ENCODE measurements around the gene AAMP.

Gene AAMP

DNA sequence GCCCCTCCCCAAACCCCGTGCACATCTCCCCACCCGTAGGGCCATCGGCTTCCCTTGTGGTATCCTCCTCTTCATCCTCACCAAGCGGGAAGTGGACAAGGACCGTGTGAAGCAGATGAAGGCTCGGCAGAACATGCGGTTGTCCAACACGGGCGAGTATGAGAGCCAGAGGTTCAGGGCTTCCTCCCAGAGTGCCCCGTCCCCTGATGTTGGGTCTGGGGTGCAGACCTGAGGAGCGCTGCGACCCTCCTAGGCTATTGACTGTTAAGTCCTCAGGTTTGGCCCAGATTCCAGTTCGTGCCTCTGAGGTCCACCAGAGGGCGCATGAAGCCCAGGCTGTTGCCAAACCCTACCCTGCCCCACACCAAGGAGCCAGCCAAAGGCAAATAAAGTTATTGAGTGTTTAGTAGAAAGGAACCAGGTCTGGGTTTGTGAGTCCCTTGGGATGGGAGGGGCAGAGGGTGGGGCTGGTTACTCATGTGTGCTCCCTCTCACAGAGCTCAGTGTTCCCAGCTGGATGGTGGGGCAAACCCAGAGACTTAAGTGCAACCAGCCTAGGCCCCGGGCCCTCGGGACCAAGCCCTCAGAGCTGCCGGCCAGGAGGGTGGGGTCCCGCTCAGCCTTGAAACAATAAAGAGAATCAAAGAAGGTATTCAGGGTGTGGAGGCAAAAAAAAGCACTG is 2.7 kb upstream of the AAMP start:
- no peak overlapping the region for H2AFZ ChIP-seq (ENCODE audit: low read length)
- H3K4me3 ChIP-seq (ENCODE audit: low read length), result no peak overlapping the region
- no peaks in the 10 kb centered on the region; the same call in 1 of the 2 replicates for H3F3A ChIP-seq (ENCODE audit: insufficient read depth, low read length)
- peaks cover 3% of the 10 kb centered on the region; the same call in 1 of the 2 replicates for H3K4me1 ChIP-seq (ENCODE audit: low read length)
- no peak overlapping the region for H3K4me2 ChIP-seq (ENCODE audit: low read depth, low read length)
- peak; percentile 83 for DNase-seq
- H4K20me1 ChIP-seq (ENCODE audit: insufficient read depth, low read length), result no peaks in the 10 kb centered on the region
- H3K79me2 ChIP-seq (ENCODE audit: low read length), result peaks cover 51% of the 10 kb centered on the region
- no peak for TF ChIP-seq EZH2 (optimal IDR thresholded peaks at IDR 0.05; ENCODE audit: low read depth, low read length)
- TF ChIP-seq, protein P1, sequence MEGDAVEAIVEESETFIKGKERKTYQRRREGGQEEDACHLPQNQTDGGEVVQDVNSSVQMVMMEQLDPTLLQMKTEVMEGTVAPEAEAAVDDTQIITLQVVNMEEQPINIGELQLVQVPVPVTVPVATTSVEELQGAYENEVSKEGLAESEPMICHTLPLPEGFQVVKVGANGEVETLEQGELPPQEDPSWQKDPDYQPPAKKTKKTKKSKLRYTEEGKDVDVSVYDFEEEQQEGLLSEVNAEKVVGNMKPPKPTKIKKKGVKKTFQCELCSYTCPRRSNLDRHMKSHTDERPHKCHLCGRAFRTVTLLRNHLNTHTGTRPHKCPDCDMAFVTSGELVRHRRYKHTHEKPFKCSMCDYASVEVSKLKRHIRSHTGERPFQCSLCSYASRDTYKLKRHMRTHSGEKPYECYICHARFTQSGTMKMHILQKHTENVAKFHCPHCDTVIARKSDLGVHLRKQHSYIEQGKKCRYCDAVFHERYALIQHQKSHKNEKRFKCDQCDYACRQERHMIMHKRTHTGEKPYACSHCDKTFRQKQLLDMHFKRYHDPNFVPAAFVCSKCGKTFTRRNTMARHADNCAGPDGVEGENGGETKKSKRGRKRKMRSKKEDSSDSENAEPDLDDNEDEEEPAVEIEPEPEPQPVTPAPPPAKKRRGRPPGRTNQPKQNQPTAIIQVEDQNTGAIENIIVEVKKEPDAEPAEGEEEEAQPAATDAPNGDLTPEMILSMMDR (IDR thresholded peaks at IDR 0.05; ENCODE audit: low read length), result peak; percentile 91
- no peaks in the 10 kb centered on the region for H3K27me3 ChIP-seq (replicated peaks; ENCODE audit: insufficient read depth, low read length)
- H3K9ac ChIP-seq (ENCODE audit: low read length), result no peak overlapping the region
- no peak overlapping the region for H3K27ac ChIP-seq (ENCODE audit: low read length)
- H3K9me2 ChIP-seq (replicated peaks; ENCODE audit: insufficient read depth, low read length), result no peaks in the 10 kb centered on the region
- no peaks in the 10 kb centered on the region; the same call in 1 of the 2 replicates for H3K36me3 ChIP-seq (replicated peaks; ENCODE audit: insufficient read depth, low read length)
- no peaks in the 10 kb centered on the region for H3K9me3 ChIP-seq (replicated peaks; ENCODE audit: insufficient read depth, low read length)

DNA sequence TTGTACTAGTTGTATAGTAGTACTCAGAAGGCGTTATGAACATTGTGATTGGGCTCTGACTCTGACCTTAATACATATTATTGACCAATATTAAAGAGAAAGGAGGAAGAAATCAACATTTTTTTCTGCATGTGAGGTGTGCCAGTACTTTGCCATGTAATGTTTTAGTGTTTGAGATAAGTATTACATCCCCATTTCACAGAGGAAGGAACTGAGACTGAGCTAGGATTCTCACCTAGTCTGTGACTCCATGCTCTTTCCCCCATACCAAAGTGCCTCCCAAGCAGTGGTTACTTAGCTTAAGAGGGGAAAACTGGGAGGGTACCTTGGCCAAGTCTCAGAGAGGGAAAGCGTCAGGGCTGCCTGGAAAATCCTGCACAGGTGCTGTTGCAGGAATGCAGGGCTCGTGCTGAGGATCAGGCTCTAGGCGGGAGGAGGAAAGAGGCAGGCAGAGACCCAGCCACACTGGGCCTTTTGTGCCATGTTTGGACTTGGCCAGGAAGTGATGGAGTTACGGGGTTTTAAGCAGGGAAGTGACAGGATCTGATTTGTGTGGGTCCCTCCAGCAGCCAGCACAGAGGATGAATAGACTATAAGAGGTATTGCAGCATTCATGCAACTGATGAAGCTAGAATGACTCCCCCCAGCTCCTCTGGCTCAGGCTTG is 2.1 kb upstream of the AAMP start:
- Histone ChIP-seq H3K9me2 (replicated peaks; ENCODE audit: insufficient read depth, low read length) (no peaks in the 10 kb centered on the region), H3K4me1 (ENCODE audit: low read length) (peaks cover 3% of the 10 kb centered on the region; the same call in 1 of the 2 replicates), H3K9ac (ENCODE audit: low read length) (no peak overlapping the region), H3F3A (ENCODE audit: insufficient read depth, low read length) (no peaks in the 10 kb centered on the region; the same call in 1 of the 2 replicates), H3K9me3 (replicated peaks; ENCODE audit: insufficient read depth, low read length) (no peaks in the 10 kb centered on the region), H3K27ac (ENCODE audit: low read length) (no peak overlapping the region), H3K36me3 (replicated peaks; ENCODE audit: insufficient read depth, low read length) (no peaks in the 10 kb centered on the region; the same call in 1 of the 2 replicates), H3K4me3 (ENCODE audit: low read length) (no peak overlapping the region), H3K79me2 (ENCODE audit: low read length) (peaks cover 53% of the 10 kb centered on the region), H3K27me3 (replicated peaks; ENCODE audit: insufficient read depth, low read length) (no peaks in the 10 kb centered on the region), H4K20me1 (ENCODE audit: insufficient read depth, low read length) (no peaks in the 10 kb centered on the region), H3K4me2 (ENCODE audit: low read depth, low read length) (peak overlapping the region; percentile 95), H2AFZ (ENCODE audit: low read length) (no peak overlapping the region)
- no peak for TF ChIP-seq EZH2 (optimal IDR thresholded peaks at IDR 0.05; ENCODE audit: low read depth, low read length)
- no peak for TF ChIP-seq EZH2phosphoT487 (IDR thresholded peaks at IDR 0.05; ENCODE audit: low read length)
- TF ChIP-seq, protein P1 (IDR thresholded peaks at IDR 0.05; ENCODE audit: low read length), result no peak
- no peak for DNase-seq

- Histone ChIP-seq H3K9ac (ENCODE audit: low read length) (peak overlapping the region; percentile 65; the same call in 1 of the 2 replicates), H4K20me1 (ENCODE audit: insufficient read depth, low read length) (no peaks in the 10 kb centered on the region), H3K9me2 (replicated peaks; ENCODE audit: insufficient read depth, low read length) (no peaks in the 10 kb centered on the region), H3K9me3 (replicated peaks; ENCODE audit: insufficient read depth, low read length) (no peaks in the 10 kb centered on the region), H3F3A (ENCODE audit: insufficient read depth, low read length) (no peaks in the 10 kb centered on the region; the same call in 1 of the 2 replicates), H3K4me3 (ENCODE audit: low read length) (peak overlapping the region; percentile 91), H3K27me3 (replicated peaks; ENCODE audit: insufficient read depth, low read length) (no peaks in the 10 kb centered on the region), H3K4me1 (ENCODE audit: low read length) (peaks cover 3% of the 10 kb centered on the region; the same call in 1 of the 2 replicates), H3K4me2 (ENCODE audit: low read depth, low read length) (peak overlapping the region; percentile 95), H3K36me3 (replicated peaks; ENCODE audit: insufficient read depth, low read length) (no peaks in the 10 kb centered on the region; the same call in 1 of the 2 replicates), H3K79me2 (ENCODE audit: low read length) (peaks cover 49% of the 10 kb centered on the region), H2AFZ (ENCODE audit: low read length) (no peak overlapping the region), H3K27ac (ENCODE audit: low read length) (no peak overlapping the region)
- no peak for DNase-seq
- TF ChIP-seq EZH2 (optimal IDR thresholded peaks at IDR 0.05; ENCODE audit: low read depth, low read length), result no peak
- TF ChIP-seq, protein P1 (IDR thresholded peaks at IDR 0.05; ENCODE audit: low read length), result no peak
- no peak for TF ChIP-seq EZH2phosphoT487 (IDR thresholded peaks at IDR 0.05; ENCODE audit: low read length)
These were observed 1.5 kb upstream of the AAMP start for GRCh38 chr2:218271487-218271797.
